HG02798 (cell line): ENCODE measurements around the gene BAZ2B.

Experiments
- ATAC-seq: cut with Tn5 transposase; IDR thresholded peaks from one replicate; pipeline ENCODE4 v1.9.1; 2021; ENCODE audit warnings: mild to moderate bottlenecking; ENCODE audit not compliant: unreplicated experiment, poor library complexity

The BAZ2B gene

GRCh38 chr2:159617646-159618045, 1.3 kb upstream of the BAZ2B start:
- no peak for ATAC-seq

GRCh38 chr2:159617100-159617499, 752 bp upstream of the BAZ2B start:
- no peak for ATAC-seq

DNA sequence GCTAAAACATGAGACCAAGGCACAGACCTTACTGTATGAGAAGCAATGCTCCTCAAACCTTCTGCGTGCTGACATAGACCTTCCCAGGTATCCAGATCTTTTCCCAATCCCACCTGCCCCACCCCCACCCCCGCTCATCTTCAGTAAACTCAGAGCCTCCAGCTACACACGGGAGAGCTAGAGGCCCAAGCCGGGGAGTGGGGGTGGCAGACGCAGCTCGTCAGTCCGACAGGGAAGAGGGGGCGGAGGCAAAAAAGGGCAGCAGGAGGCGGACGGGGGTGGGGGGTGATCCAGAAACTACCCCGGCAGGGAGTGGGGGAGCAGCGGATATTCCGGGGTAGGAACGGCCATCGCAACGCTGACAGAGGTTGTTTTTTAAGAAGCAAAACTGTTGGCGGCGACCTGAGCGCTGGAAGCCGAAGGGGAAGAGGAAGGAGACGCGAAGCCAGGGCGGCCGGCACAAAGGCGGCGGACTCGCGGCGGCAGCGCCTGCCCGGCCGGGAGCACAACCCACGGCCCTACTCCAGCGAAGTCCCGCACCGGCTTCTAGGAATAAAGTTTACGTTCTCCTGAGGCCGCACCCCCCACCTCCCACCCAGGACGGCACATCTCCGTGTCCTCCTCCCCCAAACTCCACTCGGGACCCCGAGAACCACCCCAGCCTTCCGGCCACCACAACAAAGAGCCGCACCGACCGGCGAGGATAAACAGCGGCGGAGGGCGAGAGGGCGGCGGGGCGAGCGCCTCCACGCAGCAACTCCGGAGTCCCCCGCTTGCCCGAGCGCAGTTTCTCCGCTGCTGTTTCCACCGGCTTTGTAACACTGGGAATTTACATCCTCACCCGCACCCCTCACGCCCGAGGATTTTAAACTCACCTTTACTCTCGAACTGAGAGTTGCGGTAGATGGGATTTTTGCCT, 722 bp downstream of the BAZ2B start:
- peak; percentile 85 for ATAC-seq

DNA sequence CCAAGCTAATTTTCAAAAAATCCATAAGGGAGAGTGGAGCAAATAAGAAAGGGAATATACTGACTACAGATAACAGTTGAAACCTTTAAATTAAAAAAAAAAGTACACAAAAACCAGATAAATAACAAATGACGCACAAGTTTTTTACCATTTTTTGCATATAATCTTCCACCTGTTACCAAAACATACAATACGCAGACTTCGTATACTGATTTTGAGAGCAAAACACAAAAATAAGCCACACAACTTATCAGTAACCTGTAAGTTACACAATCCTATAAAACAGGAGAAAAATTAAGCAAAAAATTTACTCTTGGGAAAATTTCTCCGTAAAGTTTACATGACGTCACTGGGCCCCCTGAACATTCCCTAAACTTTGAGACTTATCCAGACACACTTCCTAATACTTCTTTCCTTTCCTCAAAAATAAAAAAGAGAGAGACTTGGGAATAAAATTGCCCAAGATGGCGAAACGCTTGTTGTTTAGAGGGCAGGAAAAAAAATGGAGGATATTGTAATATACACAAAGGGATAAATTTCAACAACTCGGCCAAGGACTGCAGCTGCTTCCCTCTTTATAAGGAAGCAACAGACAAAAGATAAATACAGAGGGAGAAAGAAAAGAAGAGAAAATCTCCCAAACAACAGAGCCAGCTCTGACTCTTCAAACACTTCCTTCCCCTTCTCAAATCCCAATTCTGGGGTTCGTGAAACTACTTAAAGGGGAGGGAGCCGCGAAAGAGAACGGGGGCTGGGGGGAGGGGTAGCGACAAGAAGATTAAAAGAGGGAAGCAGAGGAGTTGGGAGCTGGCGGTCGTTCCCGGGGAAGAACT, 1.6 kb downstream of the BAZ2B start:
- peak; percentile 17 for ATAC-seq

DNA sequence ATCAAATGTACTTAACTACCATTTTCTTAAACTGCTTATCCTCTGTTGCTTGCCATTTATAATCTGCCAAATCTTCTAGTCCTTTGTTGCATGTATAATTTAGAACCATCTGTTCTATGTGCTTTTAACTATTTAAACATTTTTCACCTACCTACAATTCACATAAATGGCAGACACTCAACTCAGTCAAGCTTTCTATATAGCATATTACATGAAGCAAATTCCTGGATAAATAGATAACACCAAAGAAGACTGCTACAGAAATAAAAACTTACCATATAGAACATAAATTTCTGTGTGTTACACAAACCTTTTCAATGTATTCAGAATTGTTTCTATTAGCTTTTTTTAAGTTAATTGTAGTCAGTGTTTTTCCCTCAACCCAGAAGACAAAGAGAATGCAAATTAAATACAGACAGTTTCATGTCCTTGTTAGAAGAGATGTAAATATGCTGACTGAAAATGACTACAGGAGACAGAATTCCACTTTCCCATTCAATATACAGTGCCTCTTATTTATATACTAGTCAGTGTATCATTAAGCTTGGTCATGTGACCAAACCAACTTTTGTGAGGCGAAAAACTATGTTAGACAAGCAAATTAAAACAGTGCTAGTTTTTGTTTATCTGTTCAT, 2.6 kb downstream of the BAZ2B start:
- no peak for ATAC-seq

- no peak for ATAC-seq
Measured at GRCh38 chr2:159613091-159613490, 3.3 kb downstream of the BAZ2B start.

DNA sequence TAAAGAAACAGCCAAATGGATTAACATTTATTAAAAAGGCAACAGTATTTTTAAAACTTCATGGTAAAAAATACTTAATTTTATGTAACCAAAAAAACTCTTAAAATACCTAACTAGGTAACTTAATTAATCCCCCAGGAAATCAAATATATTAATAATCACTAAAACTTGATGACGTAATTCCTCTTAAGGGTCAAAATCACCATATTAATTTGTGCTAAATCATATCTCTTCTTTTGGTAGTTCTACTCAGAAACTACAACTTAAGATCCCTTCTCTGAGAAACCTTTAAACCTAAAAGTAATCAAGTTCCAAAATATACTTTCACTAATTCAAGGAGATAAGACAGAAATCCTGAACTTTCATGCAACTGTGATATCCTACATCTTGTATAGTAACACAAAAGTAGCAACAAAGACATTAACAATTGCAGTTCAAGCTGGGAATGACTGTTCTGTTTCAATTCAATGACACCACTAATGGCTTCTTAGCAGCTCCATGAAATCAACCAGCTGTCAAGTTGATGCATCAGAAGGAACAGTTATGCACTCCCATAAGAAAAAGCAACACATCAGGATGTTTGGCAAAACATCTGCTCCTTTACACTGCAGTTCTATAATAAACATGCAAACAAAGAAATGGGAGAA, 4.0 kb downstream of the BAZ2B start:
- no peak for ATAC-seq

GRCh38 chr2:159609811-159610549, 6.4 kb downstream of the BAZ2B start:
- ATAC-seq = no peak

DNA sequence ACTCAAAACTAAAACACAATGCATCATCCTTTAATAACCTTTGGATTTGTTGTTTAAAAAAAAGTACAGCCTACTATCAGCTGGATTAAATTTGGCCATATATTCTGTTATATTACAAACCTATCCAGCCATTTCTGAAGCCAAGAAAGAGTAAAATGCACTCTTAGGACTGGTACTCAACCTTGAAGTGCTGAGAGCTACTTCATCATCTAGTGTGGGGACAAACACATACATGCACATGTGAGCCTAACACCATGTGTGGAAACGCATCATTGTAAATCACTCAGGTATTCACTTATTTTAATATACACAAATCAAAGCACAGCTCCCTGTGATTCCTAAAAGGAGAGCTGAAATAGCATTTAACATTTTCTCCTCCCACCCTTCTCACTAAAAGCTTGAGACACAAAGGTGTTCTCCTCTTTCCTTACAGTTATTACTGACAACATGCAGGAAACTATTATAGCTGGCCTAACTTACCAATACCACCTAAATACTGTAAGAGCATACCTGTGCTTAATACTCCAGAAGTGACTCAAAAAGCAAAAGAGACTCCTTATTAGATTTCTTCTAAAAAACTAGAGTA, 7.5 kb downstream of the BAZ2B start:
- no peak for ATAC-seq

- ATAC-seq = no peak
Measured at GRCh38 chr2:159608108-159608507, 8.2 kb downstream of the BAZ2B start.

DNA sequence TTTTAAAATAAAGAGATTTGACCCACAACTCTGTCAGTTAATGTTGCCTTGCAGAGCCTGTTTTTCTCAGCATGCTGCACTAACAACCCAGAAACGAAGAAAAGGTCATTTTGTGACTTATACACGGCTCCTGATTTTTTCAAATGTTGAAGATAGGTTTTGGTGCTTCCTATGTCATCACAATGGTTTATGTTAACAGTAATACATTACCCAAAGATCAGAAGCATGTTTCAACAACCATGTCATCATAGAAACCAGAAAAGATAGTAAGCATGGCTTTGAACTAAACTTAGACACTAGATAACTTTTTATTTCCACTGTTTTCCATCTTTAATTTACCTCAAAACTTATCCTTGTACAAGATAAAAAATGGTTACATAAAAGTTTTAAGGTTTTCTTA, 10.1 kb downstream of the BAZ2B start:
- ATAC-seq = no peak

- no peak for ATAC-seq
Measured at GRCh38 chr2:159605441-159606178, 10.7 kb downstream of the BAZ2B start.

GRCh38 chr2:159604159-159604558, 12.2 kb downstream of the BAZ2B start:
- ATAC-seq = no peak

GRCh38 chr2:159600752-159601151, 15.6 kb downstream of the BAZ2B start:
- ATAC-seq = no peak

DNA sequence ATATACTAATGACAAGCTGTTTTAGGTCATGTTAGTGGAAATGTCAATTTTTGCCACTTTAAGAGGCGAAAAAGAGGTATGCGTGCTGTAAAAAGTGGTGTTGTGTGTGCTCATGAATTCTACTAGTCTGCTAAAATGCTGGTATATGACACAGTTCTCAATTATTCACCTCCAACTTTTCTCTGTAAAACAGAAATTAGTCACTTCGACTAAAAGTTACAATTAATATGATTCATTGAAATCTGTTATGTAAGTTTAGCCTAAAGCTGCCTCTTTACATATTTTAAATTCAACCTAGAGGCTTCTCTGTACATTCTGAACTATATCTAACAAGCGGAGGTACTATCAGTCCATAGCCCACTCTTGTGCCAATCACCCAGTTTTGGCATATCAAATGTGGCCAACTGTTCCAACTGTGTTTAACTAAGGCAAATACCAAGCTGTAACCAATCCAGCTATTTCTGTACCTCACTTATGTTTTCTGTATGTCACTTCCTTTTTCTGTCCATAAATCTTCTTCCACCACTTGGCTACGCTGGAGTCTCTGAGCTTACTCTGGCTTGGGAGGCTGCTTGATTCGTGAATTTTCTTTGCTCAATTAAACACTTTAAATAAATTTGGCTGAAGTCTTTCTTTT, 20.8 kb downstream of the BAZ2B start:
- ATAC-seq = no peak

DNA sequence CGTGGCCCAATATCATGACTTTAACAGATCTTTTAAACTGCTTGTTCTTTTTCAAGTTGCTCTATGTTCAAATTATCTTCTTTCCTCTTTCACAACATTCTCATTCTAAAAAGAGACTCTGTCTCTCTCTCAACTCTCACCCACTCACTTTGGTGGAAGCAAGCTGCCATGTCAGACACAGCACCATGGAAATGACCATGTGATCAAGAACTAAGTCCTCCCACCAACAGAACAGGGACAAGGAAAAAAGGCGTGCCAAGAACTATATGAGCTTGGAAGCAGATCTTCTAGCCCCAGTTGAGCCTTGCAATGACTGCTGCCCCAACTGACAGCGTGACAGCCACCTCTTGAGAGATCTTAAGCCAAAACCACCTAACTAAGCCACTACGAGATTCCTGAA, 23.9 kb downstream of the BAZ2B start:
- no peak for ATAC-seq

GRCh38 chr2:159591221-159591620, 25.1 kb downstream of the BAZ2B start:
- no peak for ATAC-seq

DNA sequence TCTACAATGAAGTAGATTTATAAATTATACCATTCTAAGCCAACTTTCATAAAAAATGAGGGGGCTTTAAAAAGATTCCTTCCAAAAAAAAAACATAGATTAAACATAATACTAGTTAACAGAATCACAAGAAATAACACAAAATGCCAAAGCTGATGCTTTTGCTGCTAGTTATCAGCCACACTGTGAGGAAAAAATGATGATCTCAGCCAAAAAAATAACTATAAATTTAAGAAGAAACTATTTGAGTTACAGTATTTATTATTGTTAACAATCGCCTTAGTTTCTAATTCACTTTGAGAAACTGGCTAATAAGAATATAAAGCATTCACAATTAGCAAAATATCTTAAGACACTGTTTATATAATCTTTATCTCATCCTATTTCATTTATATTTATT, 27.1 kb downstream of the BAZ2B start:
- no peak for ATAC-seq
